MM.1S (cell line): ENCODE results near the gene STAT5A.

Source experiments
- EZH2 ChIP-seq: fragments of 300-600 bp; sonication (generic); optimal IDR thresholded peaks from 2 replicates; pipeline ENCODE3; 2017; ENCODE audit warnings: low read depth, mild to moderate bottlenecking, antibody characterized with exemption, low read length, mixed read lengths
- EZH2phosphoT487 ChIP-seq: fragments of 300-600 bp; sonication (generic); IDR thresholded peaks from 2 replicates; pipeline ENCODE4 v1.6.1; 2018; ENCODE audit warnings: antibody characterized with exemption, low read length
- TF ChIP-seq, protein P1 (sequence below): fragments of 300-600 bp; sonication (generic); IDR thresholded peaks from 2 replicates; pipeline ENCODE4 v1.5.1; 2016; ENCODE audit warnings: antibody characterized with exemption, low read length, mixed read lengths

DNA sequence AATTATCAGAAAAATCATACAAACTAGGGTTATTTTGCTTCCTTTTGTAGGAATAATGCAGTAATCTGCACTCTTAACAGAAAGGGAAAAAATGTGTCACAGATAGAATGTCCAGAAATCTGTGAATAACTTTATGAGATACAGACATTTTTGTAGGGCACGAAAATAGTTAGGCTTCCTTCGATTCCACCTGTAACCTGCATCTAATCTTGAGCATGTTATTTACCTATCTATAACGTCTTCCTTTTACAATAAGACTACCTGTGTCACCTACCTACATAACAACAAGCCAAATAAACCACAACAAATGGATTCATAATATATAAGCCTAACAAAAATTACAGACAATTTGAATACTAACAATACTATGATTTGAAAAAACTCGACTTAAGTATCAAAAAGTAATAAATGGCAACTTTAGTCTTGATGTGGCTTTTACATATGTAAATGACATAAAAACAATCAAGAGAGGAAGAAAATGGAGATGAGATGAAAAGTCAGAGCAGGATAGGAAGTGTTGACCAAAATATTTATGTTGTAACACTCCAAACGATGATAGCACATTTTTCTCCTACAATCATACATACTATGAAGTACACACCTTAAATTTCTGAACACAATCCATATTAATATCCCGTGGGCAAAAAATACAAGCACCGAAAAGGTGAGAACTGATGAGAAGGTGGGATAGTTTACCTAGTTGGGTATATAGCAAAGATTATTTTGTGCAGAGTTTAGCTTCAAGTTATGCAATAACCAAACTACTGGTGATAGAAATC lies 14.6 kb upstream of the STAT5A start:
- TF ChIP-seq, protein P1, sequence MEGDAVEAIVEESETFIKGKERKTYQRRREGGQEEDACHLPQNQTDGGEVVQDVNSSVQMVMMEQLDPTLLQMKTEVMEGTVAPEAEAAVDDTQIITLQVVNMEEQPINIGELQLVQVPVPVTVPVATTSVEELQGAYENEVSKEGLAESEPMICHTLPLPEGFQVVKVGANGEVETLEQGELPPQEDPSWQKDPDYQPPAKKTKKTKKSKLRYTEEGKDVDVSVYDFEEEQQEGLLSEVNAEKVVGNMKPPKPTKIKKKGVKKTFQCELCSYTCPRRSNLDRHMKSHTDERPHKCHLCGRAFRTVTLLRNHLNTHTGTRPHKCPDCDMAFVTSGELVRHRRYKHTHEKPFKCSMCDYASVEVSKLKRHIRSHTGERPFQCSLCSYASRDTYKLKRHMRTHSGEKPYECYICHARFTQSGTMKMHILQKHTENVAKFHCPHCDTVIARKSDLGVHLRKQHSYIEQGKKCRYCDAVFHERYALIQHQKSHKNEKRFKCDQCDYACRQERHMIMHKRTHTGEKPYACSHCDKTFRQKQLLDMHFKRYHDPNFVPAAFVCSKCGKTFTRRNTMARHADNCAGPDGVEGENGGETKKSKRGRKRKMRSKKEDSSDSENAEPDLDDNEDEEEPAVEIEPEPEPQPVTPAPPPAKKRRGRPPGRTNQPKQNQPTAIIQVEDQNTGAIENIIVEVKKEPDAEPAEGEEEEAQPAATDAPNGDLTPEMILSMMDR, result no peak
- TF ChIP-seq EZH2 (no peak), EZH2phosphoT487 (no peak)
